Stomach (tissue), 4 donors: Measurements from ENCODE around the gene PDLIM7.

Experiments used
- CTCF ChIP-seq, 7 experiments: fragments of 450-650 bp in 4 of 7; fragments of 200-600 bp in 3 of 7; sonication (generic) in 3 of 7; IDR thresholded peaks; one replicate each; pipeline ENCODE4 v1.5.1; 2016 to 2019; ENCODE audit warnings: antibody characterized with exemption in 7 of 7, control low read depth in 2 of 7, mild to moderate bottlenecking in 1 of 7
- EP300 ChIP-seq: sonication (generic); formaldehyde crosslinking; IDR thresholded peaks from one replicate; pipeline ENCODE4 v1.6.1; 2017; ENCODE audit warnings: antibody characterized with exemption
- POLR2A ChIP-seq, 4 donors: fragments of 450-650 bp; IDR thresholded peaks; one replicate each; pipeline ENCODE4 v1.6.1; 2016; ENCODE audit warnings: antibody characterized with exemption in 4 of 4, control low read depth in 2 of 4, mild to moderate bottlenecking in 1 of 4, moderate library complexity in 1 of 4
- POLR2AphosphoS5 ChIP-seq, 3 donors: sonication (generic); formaldehyde crosslinking; IDR thresholded peaks; one replicate each; pipeline ENCODE4 v1.6.1; 2016; ENCODE audit warnings: antibody characterized with exemption in 3 of 3

DNA sequence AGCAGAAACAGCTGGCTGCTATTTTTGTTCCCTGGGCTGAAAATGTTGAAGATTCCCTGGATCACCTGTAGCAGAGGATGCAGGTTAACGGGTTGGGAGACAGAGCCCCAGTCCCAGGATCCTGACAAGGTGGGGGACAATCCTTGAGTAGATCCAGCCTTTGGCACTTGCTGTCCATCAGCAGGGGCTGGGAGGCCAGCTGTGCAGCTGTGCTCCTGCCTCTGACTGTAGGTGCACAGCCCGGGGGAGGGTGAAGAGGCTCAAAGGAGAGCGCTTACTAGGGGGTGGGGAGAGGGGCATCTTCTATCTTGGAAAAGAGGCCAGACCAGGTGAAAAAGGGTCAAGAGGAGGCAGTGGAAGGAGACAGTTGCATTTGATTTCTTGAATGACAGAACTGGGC, 22.9 kb upstream of the PDLIM7 start:
- TF ChIP-seq CTCF (IDR thresholded peaks at IDR 0.05) (no peak), POLR2A (IDR thresholded peaks at IDR 0.05) (no peak), EP300 (no peak), POLR2AphosphoS5 (IDR thresholded peaks at IDR 0.05) (no peak)
